Left colon (tissue), 2 donors: Measurements from ENCODE around the gene SDK2. TPM values are rescaled to one million over a fixed set of nuclear protein-coding genes. Genes with fewer than 3 reads are reported as not detected.

Experiments
- ATAC-seq: fragments of 200-7000 bp; cut with Tn5 transposase; one replicate; pipeline ENCODE4 v1.9.1; 2020; ENCODE audit warnings: mild to moderate bottlenecking, moderate library complexity
- DNase-seq, 2 donors: peaks; one replicate each; pipeline ENCODE4 v3.0.0-alpha.2; 2020
- intact Hi-C, 2 donors: fragments of 100-400 bp; cut with DNase I in 1 of 2; cut with micrococcal nuclease in 1 of 2; formaldehyde crosslinking; loops; one replicate each; pipeline versions ENCODE4 v1.11.2 to v1.14.0; 2022; cut with DNase I, micrococcal nuclease
- long read RNA-seq: library from polyadenylated mRNA; unstranded; transcript quantifications from one replicate; pipeline ENCODE4 v2.0.0, GENCODE V29; 2021
- total RNA-seq, 2 donors: library from RNA; stranded (reverse); fragmentation: NEBNext Ultra II Directional; extraction: Animal tissue kit (Norgen Biotek cat#: 25700); gene quantifications; one replicate each; pipeline ENCODE4 v1.2.1, GENCODE V29; 2021
- donor health status: DM: no; HTN: no; CAD: no.
- donor health status: DM: yes; HTN: yes; CAD: no.

Gene SDK2
- 1 to 10 TPM in 1 of 2 donors, under 1 TPM in 1; 0.82 to 1.8 TPM for total RNA-seq
- long read RNA-seq, result 0 reads

DNA sequence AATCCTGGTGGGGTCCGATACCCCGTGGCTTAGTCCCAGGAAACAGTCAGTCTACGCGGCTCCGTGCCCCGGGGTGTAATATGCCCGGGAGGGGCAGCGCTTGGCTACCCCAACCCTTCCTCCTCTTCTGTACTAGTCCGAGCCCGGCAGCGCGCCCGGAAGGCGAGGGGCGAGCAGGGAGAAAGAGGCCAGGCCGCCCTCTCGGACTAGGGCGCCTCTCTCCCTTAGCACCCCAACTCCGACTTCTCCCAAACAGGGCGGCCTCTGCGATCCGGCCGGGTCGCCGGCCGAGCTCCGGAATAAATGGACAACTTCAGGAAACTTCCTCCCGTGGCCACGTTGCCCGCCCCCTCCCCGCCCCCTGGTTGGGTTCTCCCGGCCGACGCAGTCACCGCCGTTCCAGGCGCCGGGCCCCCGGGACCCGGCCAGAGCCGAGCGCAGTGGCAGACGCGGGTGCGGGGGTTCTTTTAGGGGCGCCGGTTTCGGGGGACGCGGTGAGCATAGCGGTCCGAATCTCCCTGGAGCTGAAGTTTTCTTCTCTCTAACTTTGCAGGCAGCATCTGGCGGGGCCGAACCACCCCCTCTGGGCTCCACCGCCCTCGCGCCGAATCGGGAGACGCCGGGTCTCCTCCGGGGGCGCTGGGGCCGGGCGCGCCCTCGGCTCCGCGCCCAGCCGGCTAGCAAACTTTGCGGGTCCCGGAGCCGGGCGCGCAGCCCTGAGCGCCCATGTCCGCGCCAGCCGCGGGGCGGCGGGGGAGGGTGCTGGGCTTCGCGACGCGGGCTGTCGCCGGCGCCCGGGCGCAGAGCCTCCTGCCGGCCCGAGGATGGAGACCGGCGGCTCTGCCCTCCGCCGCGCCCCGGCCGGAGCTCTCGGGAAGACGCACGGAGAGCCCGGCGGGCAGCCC, at the start of gene SDK2:
TSS of gene SDK2 (minus strand) at position 301 of the 905 bp plus-strand sequence. CDS start 357 bp downstream, outside the sequence.
- DNase-seq (no peak), ATAC-seq (no peak)
- intact Hi-C loops, result no loop called here

GRCh38 chr17:73693071-73693470, 48.8 kb upstream of the SDK2 start:
- ATAC-seq, result no peak
- DNase-seq, result no peak
- intact Hi-C loops, result no loop called here

DNA sequence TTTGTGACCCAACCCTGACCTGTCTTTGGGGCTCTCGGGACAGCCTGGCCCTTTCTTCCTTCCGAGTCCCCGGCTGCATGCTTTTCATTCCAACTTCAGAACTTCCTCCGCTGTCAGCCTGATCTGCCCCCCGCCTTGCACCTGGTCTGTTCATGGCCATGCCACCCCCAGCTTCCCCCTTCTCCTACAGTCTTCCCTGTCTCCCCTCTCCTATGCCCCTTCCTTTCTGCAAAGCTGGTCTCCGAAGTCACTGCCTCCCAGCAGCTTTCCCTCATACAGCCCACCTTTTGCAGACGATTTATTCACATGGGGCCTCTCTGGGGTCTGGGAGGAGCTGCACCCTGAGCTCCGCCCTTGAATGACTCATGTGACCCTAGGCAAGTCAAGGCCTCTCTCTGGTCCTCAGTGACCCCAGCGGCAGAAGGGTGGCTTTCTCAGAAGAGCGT, 47.1 kb upstream of the SDK2 start:
- no peak for ATAC-seq
- DNase-seq, result no peak
- intact Hi-C loops, result no loop called here

DNA sequence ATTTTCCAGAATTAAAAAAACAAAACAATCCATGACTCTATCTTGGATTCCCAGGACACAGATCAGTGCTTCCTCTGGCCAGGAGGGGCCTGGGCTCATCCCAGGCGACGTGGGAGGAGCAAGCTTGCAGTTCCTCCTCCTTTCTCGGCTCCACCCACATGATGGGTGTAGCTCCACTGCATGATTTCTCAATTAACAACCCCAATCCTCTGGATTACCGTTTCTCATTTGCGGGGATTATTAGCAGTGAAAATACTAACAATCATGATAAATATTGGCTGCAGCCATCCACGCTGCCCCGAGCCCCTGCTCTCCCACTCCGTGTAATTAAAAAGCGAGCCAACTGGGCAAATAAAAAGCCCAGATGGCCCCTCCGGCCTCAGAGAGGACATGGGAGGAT, 46.4 kb upstream of the SDK2 start:
- ATAC-seq (no peak), DNase-seq (no peak)
- intact Hi-C loops, result no loop called here

- no peak for ATAC-seq
- DNase-seq, result no peak
- intact Hi-C loops, result no loop called here
Observed at GRCh38 chr17:73689596-73690275, 45.5 kb upstream of the SDK2 start.

DNA sequence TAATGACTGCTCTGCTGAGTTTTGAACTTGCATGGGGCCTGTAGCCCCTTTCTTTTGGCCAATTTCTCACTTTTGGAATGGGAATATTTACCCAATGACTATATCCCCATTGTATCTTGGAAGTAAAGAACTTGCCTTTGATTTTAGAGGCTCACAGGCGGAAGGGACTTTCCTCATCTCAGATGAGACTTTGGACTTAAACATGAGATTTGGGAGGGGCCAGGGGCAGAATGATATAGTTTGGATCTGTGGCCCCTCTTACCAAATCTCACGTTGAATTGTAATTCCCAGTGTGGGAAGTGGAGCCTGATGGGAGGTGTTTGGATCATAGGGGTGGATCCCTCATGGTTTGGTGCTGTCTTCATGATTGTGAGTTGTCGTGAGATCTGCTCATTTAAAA, 42.7 kb upstream of the SDK2 start:
- ATAC-seq (peak; percentile 52), DNase-seq (no peak)
- intact Hi-C loops, result no loop called here

GRCh38 chr17:73686126-73686525, 41.9 kb upstream of the SDK2 start:
- DNase-seq (no peak), ATAC-seq (no peak)
- intact Hi-C loops, result no loop called here

DNA sequence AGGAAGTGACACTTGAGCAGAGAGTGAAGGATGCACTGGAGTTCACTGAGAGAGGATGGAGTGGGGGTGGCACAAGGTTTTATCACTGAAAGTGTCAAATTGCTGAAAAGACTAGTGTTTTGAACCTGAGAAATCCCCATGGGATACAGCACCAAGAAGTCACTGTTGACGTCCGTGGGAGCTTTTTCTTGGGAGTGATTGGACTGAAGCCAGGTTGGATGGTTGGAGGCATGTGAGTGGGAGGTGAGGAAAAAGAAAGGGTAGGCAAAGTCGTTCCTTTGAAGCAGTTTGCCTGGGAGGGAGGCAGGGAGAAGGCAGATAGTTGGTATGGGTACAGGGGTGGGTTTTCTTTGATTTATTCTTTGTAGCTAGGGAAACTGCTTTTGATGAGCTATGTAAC, 39.9 kb upstream of the SDK2 start:
- intact Hi-C loops, result no loop called here
- no peak for DNase-seq
- no peak for ATAC-seq

DNA sequence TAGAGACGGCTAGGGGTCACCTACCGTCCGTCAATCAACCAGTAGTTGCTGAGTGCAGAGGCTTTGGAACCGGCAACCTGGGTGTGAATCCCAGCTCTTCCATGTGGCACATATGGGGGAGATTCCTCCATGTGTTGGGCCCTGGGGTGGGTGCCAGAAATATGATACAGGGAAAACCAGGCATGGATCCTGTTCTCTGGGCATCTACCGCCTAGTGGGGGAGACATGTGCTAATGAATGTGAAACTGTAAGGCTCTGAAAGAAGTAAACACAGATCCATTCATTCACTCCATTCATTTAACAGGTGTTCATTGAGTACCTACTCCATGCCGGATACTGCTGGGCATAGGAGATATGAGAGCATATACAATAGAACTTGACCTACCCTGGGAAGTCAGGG, 39.5 kb upstream of the SDK2 start:
- intact Hi-C loops, result no loop called here
- ATAC-seq, result no peak

GRCh38 chr17:73681946-73682345, 37.7 kb upstream of the SDK2 start:
- DNase-seq (no peak), ATAC-seq (no peak)
- intact Hi-C loops, result no loop called here

More for the DNA sequence above, 39.5 kb upstream of the SDK2 start:
- no peak for DNase-seq

GRCh38 chr17:73679476-73679875, 35.2 kb upstream of the SDK2 start:
- intact Hi-C loops, result no loop called here
- DNase-seq, result no peak
- no peak for ATAC-seq

GRCh38 chr17:73678999-73679398, 34.8 kb upstream of the SDK2 start:
- no peak for ATAC-seq
- intact Hi-C loops, result no loop called here

DNA sequence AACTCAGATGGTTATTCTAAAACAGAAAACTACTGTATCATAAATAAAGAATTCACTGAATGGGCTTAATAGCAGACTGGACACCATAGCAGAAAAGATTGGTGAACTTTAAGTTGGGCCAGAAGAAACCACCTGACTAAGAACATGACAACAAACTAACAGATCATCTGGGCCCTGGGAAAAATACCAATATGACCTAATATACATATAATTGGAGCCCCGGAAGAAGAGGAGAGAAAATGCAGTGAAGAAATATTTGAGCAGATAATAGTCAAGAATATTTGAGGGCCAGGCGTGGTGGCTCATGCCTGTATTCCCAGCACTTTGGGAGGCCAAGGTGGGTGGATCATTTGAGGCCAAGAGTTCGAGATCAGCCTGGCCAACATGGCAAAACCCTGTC, 25.5 kb upstream of the SDK2 start:
- intact Hi-C loops, result no loop called here
- ATAC-seq (no peak), DNase-seq (no peak)

More at GRCh38 chr17:73678999-73679398, 34.8 kb upstream of the SDK2 start:
- no peak for DNase-seq

DNA sequence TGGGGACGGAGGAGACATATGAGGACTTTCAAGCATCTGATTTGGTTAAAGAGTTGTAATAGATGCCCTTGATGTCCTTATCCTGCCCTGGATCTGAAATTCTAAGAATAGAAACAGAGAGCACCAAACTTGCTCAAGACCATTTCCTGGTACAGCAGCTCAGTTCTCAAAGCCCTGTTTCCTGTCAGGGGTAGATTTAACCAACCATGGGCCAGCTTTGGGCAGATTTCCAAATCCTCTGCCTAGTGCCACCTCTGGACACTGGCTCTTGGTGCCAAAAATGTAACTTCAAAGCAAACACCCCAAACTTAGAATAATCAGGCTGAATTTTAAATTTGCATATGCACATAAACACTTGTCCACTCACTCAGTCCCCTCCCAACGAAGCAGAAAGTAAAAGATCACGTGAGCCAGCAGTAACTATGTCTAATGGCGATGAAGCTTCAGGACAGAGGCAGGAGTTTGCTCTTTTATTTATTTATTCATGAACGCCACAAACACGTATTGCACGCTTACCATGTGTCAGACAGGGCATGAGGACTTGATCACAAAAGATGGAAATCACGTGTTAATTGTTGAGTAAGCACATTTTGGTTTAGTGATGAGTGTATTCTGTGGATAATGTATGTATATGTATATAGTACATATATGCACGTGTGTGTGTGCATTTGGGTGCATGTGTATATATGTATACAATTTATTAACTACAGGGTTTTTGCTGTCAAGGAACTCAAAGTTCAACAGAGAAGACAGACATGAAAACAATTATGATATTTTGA, 23.1 kb upstream of the SDK2 start:
- no peak for DNase-seq
- no peak for ATAC-seq
- intact Hi-C loops, result no loop called here

- DNase-seq, result no peak
- no peak for ATAC-seq
- intact Hi-C loops, result no loop called here
Observed at GRCh38 chr17:73663614-73664013, 19.4 kb upstream of the SDK2 start.

DNA sequence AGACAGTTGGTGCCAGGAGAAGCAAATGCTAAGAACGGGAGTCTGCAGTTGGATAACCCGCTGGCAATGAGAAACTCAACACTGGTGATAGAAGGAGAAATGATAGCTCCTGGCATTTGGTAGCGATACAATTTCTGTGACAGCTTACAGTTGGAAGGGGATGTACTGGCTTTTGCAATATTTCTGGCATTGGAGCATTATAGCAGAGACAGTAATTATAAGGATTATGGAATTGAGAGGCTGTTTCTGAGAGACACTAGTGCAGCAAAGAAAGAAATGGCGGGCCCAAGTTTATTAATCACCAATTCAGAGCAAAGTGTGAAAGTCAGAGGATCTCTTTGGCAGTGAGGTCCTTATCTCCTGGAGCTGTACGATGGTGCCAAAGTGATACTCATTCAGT, 16.1 kb upstream of the SDK2 start:
- DNase-seq (no peak), ATAC-seq (no peak)
- intact Hi-C loops, result no loop called here

- intact Hi-C loops, result loop anchor here (10.0 kb wide), 2 partner anchors 234 to 516 kb away; no protein-coding TSS in a partner anchor
- peak; percentile 83 for ATAC-seq
- DNase-seq, result no peak
Observed at GRCh38 chr17:73658821-73659515, 14.7 kb upstream of the SDK2 start.

GRCh38 chr17:73657473-73658116, 13.3 kb upstream of the SDK2 start:
- intact Hi-C loops, result loop anchor here (10.0 kb wide), 2 partner anchors 233 to 517 kb away; no protein-coding TSS in a partner anchor
- peak; percentile 65 to 81 for DNase-seq
- ATAC-seq, result peak; percentile 81
